GM20000 (cell line): ENCODE data around the gene TMEM248.

Experiments used
- DNase-seq: peaks from one replicate; pipeline ENCODE4 v3.0.0; 2012; ENCODE audit warnings: low spot score
- TF ChIP-seq, protein P1 (sequence below): IDR thresholded peaks from 2 replicates; pipeline ENCODE4 v1.5.1; 2012; ENCODE audit warnings: mild to moderate bottlenecking, control low read depth; ENCODE audit errors: extremely low read depth, missing control alignments

TMEM248 gene

DNA sequence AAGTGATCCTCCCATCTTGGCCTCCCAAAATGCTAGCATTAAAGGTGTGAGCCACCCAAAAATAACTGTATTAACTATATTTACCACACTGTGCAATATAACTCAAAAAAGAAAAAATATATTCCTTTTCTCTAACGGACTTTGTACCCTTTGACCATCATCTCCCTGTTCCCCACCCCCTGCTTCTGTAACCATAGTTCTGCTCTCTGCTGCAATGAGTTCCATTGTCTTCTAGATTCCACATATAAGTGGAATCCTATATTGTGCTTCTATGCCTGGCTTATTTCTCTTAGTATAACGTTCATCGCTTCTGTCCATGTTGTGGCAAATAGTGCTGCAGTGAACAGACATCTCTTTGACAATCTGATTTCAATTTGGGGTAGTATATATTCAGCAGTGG lies 4.2 kb downstream of the TMEM248 start:
- TF ChIP-seq, protein P1, sequence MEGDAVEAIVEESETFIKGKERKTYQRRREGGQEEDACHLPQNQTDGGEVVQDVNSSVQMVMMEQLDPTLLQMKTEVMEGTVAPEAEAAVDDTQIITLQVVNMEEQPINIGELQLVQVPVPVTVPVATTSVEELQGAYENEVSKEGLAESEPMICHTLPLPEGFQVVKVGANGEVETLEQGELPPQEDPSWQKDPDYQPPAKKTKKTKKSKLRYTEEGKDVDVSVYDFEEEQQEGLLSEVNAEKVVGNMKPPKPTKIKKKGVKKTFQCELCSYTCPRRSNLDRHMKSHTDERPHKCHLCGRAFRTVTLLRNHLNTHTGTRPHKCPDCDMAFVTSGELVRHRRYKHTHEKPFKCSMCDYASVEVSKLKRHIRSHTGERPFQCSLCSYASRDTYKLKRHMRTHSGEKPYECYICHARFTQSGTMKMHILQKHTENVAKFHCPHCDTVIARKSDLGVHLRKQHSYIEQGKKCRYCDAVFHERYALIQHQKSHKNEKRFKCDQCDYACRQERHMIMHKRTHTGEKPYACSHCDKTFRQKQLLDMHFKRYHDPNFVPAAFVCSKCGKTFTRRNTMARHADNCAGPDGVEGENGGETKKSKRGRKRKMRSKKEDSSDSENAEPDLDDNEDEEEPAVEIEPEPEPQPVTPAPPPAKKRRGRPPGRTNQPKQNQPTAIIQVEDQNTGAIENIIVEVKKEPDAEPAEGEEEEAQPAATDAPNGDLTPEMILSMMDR = no peak
- DNase-seq = no peak

DNA sequence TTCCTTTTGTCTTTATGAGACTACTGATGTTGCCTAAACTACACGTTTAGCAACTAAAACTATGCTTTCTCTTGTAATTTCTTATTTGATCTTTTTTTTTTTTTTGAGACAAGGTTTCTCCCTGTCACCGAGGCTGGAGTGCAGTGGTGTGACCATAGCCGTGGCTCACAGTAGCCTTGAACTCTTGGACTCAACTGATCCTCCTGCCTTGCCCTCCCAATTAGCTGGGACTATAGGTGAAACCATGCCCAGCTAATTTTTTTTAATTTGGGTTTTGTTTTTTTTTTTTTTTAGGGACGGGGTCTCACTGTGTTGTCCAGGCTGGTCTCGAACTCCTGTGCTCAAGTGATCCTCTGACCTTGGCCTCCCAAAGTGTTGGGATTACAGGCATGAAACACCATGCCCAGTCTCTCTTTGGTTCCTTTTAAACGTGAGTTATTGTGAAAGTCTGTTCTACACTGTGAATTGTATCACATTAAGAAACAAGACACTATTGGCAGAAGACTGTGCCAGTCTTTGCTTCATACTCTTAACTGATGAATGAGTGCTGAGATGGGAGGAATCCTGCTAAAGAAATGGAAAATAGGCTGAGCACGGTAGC lies 6.4 kb downstream of the TMEM248 start:
- no peak for DNase-seq

DNA sequence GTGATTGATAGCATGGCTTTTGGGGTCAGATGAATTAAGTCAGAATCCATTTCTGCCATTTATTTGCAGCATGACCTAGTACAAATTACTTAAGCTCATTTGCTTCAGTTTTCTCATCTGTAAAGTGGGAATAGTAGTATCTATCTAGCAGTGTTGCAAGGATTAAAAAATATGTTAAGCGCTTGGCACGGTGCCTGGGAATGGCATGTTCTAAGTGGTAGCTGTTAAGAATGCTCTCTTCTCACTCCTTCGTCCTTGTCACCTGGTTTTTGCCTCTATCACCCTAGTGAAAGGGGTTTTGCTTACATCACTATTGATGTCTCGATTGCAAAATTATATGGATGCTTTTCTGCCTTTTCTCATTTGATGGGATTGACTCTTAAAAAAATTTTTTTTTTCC lies 7.4 kb downstream of the TMEM248 start:
- DNase-seq = no peak
- TF ChIP-seq, protein P1 = no peak

More for the DNA sequence above, 6.4 kb downstream of the TMEM248 start:
- TF ChIP-seq, protein P1 = no peak

DNA sequence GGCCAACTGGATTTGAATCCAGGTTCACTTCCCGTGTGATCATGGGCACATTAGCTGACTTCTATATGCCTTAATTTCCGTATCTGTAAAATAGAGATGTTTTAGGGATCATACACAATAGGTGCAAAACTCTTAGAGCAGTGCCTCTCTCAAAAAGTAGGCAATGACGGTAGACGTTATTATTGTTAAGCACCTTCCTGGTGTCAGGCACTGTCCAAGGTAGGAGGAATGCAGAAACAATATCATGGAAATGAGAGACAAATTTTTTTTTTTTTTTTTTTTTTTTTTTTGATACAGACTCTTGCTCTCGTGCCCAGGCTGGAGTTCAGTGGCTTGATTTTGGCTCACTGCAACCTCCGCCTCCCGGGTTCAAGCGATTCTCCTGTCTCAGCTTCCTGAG lies 8.1 kb downstream of the TMEM248 start:
- TF ChIP-seq, protein P1 = no peak
- DNase-seq = no peak

DNA sequence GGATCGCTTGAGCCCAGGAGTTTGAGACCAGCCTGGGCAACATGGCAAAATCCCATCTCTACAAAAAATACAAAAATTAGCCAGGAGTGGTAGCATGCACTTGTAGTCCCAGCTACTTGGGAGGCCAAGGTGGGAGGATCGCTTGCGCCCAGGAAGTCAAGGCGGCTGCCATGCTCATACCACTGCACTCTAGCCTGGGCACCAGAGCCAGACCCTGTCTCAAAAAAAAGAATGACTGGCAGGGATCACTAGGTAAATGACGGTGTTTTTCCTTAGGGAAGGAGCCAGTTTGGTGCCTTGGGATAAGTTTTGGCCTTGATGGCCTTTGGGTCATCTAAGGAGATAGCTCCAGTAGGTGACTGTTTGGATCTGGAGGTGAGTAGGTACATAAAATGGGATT lies 8.9 kb downstream of the TMEM248 start:
- TF ChIP-seq, protein P1 = no peak
- no peak for DNase-seq

DNA sequence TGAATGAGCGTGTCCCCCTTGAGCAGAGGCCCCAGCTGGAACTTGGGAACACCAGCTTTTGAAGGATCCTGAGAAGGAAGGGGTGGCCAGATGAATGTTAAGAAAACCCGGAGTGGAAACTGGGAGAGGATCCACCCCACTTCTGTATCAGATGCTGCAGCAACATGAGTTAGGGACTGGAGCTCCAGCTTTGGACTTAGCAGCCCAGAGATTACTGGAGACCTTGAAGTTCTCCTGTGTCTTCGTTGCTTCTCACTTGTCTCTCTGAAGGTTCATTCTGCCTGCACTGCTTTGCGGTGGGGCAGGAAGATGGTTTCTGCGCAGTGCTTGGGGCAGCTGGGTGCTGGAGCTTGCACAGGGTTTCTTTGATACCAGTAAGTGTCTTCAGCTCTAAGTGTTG lies 9.3 kb downstream of the TMEM248 start:
- TF ChIP-seq, protein P1 = no peak
- DNase-seq = no peak

DNA sequence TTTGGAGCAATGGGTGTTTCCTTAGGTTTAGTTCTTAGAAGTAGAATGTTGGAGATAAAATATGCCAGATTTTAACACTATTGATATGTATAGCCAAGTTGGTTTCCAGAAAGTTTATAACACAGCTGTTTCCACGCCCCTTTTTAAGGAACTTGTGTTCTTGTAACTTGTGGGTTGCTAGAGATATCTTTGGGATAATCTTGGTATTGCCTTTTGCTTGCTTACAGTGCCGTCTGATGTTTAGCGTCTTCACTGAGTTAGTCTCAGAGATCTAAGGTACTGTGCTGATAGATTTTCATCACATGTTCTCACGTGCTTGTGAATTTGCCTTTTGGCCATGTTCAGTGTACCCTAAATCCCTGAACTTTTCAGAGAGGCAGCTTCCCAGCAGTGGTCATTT lies 12.4 kb downstream of the TMEM248 start:
- TF ChIP-seq, protein P1 = no peak
- no peak for DNase-seq
